MM.1S (cell line): ENCODE measurements around the gene MET.

Experiments
- DNase-seq: peaks from one replicate; pipeline ENCODE4 v3.0.0-alpha.2; 2015
- H2AFZ ChIP-seq: fragments of 300-600 bp; sonication (generic); 2 replicates; pipeline ENCODE4 v1.6.0; 2016; ENCODE audit warnings: antibody characterized with exemption, low read length
- H3F3A ChIP-seq: fragments of 300-600 bp; sonication (generic); 2 replicates; pipeline ENCODE4 v1.6.1; 2016; ENCODE audit warnings: mild to moderate bottlenecking, antibody characterized with exemption, low read length, moderate library complexity, mixed read lengths; ENCODE audit not compliant: insufficient read depth
- H3K27ac ChIP-seq: fragments of 300-600 bp; sonication (generic); 2 replicates; pipeline ENCODE4 v1.5.1; 2016; ENCODE audit warnings: mild to moderate bottlenecking, low read length
- H3K27me3 ChIP-seq: fragments of 300-600 bp; sonication (generic); replicated peaks from 2 replicates; pipeline ENCODE4 v1.6.0; 2016; ENCODE audit warnings: low read length; ENCODE audit not compliant: insufficient read depth
- H3K36me3 ChIP-seq: fragments of 300-600 bp; sonication (generic); replicated peaks from 2 replicates; pipeline ENCODE4 v1.6.1; 2016; ENCODE audit warnings: mild to moderate bottlenecking, low read length, mixed read lengths; ENCODE audit not compliant: insufficient read depth
- H3K4me1 ChIP-seq: fragments of 300-600 bp; sonication (generic); 2 replicates; pipeline ENCODE4 v1.6.1; 2016; ENCODE audit warnings: low read length, mixed read lengths
- H3K4me2 ChIP-seq: fragments of 300-600 bp; sonication (generic); 2 replicates; pipeline ENCODE4 v1.6.0; 2016; ENCODE audit warnings: low read depth, low read length
- H3K4me3 ChIP-seq: fragments of 300-600 bp; sonication (generic); 2 replicates; pipeline ENCODE4 v1.5.1; 2016; ENCODE audit warnings: low read length, mixed read lengths
- H3K79me2 ChIP-seq: fragments of 300-600 bp; sonication (generic); 2 replicates; pipeline ENCODE4 v1.6.1; 2016; ENCODE audit warnings: mixed run types, low read length, mixed read lengths
- H3K9ac ChIP-seq: fragments of 300-600 bp; sonication (generic); 2 replicates; pipeline ENCODE4 v1.6.1; 2016; ENCODE audit warnings: low read length, mixed read lengths
- H3K9me2 ChIP-seq: fragments of 300-600 bp; sonication (generic); replicated peaks from 2 replicates; pipeline ENCODE4 v1.6.1; 2016; ENCODE audit warnings: mild to moderate bottlenecking, low read length, mixed read lengths; ENCODE audit not compliant: insufficient read depth
- H3K9me3 ChIP-seq: fragments of 300-600 bp; sonication (generic); replicated peaks from 2 replicates; pipeline ENCODE4 v1.6.1; 2016; ENCODE audit warnings: mild to moderate bottlenecking, low read length, mixed read lengths; ENCODE audit not compliant: insufficient read depth
- H4K20me1 ChIP-seq: fragments of 300-600 bp; sonication (generic); 2 replicates; pipeline ENCODE4 v1.6.1; 2016; ENCODE audit warnings: mild to moderate bottlenecking, low read length, moderate library complexity, mixed read lengths; ENCODE audit not compliant: insufficient read depth
- CTCF ChIP-seq: fragments of 300-600 bp; sonication (generic); IDR thresholded peaks from 2 replicates; pipeline ENCODE4 v1.5.1; 2016; ENCODE audit warnings: antibody characterized with exemption, low read length, mixed read lengths
- EZH2 ChIP-seq: fragments of 300-600 bp; sonication (generic); optimal IDR thresholded peaks from 2 replicates; pipeline ENCODE3; 2017; ENCODE audit warnings: low read depth, mild to moderate bottlenecking, antibody characterized with exemption, low read length, mixed read lengths
- EZH2phosphoT487 ChIP-seq: fragments of 300-600 bp; sonication (generic); IDR thresholded peaks from 2 replicates; pipeline ENCODE4 v1.6.1; 2018; ENCODE audit warnings: antibody characterized with exemption, low read length

The MET gene

GRCh38 chr7:116804471-116804870, 132.5 kb downstream of the MET start:
- H3K9me3 ChIP-seq = no peaks in the 10 kb centered on the region
- no peak overlapping the region for H3K9ac ChIP-seq
- H3K27me3 ChIP-seq = no peaks in the 10 kb centered on the region
- H4K20me1 ChIP-seq = no peaks in the 10 kb centered on the region
- DNase-seq = no peak
- TF ChIP-seq CTCF = no peak
- TF ChIP-seq EZH2phosphoT487 = no peak
- TF ChIP-seq EZH2 = no peak
- H3K36me3 ChIP-seq = no peaks in the 10 kb centered on the region
- H3K9me2 ChIP-seq = no peaks in the 10 kb centered on the region
- H3K4me2 ChIP-seq = no peak overlapping the region
- no peak overlapping the region for H3K4me3 ChIP-seq
- H3K4me1 ChIP-seq = no peaks in the 10 kb centered on the region
- H3K79me2 ChIP-seq = no peaks in the 10 kb centered on the region
- H3F3A ChIP-seq = no peaks in the 10 kb centered on the region
- no peak overlapping the region for H2AFZ ChIP-seq
- H3K27ac ChIP-seq = no peak overlapping the region

- no peak overlapping the region for H3K9ac ChIP-seq
- no peak for DNase-seq
- H3K79me2 ChIP-seq = no peaks in the 10 kb centered on the region
- H3K27me3 ChIP-seq = no peaks in the 10 kb centered on the region
- no peaks in the 10 kb centered on the region for H3K9me3 ChIP-seq
- TF ChIP-seq EZH2 (no peak), EZH2phosphoT487 (no peak), CTCF (no peak)
- H3K4me1 ChIP-seq = no peaks in the 10 kb centered on the region
- H3K27ac ChIP-seq = no peak overlapping the region
- no peak overlapping the region for H3K4me2 ChIP-seq
- H3K4me3 ChIP-seq = no peak overlapping the region
- no peaks in the 10 kb centered on the region for H3K36me3 ChIP-seq
- H3K9me2 ChIP-seq = no peaks in the 10 kb centered on the region
- no peaks in the 10 kb centered on the region for H4K20me1 ChIP-seq
- H3F3A ChIP-seq = no peaks in the 10 kb centered on the region
- H2AFZ ChIP-seq = no peak overlapping the region
Measured at GRCh38 chr7:116805100-116805544, 133.1 kb downstream of the MET start.

- Histone ChIP-seq H3K27ac (no peak overlapping the region), H2AFZ (no peak overlapping the region), H3K9me2 (no peaks in the 10 kb centered on the region), H4K20me1 (no peaks in the 10 kb centered on the region), H3K9me3 (no peaks in the 10 kb centered on the region), H3K79me2 (no peaks in the 10 kb centered on the region), H3K4me1 (no peaks in the 10 kb centered on the region), H3K9ac (no peak overlapping the region), H3K36me3 (no peaks in the 10 kb centered on the region), H3K4me2 (no peak overlapping the region), H3F3A (no peaks in the 10 kb centered on the region), H3K27me3 (no peaks in the 10 kb centered on the region), H3K4me3 (no peak overlapping the region)
- DNase-seq = no peak
- no peak for TF ChIP-seq CTCF
- no peak for TF ChIP-seq EZH2
- TF ChIP-seq EZH2phosphoT487 = no peak
Measured at GRCh38 chr7:116806046-116806944, 134.3 kb downstream of the MET start.
